Neural progenitor cell (in vitro differentiated cells): ENCODE measurements around the gene RHBDD3. TPM values are rescaled to one million over a fixed set of nuclear protein-coding genes. Genes with fewer than 3 reads are reported as not detected.

Experiments used
- DNase-seq: peaks from one replicate; pipeline ENCODE4 v3.0.0-alpha.2; 2016; ENCODE audit warnings: low spot score
- H2AFZ ChIP-seq: fragments of 200-600 bp; sonication (generic); replicated peaks from 2 replicates; pipeline ENCODE4 v1.6.1; 2016; ENCODE audit warnings: antibody characterized with exemption
- H3F3A ChIP-seq: fragments of 200-600 bp; sonication (generic); 2 replicates; pipeline ENCODE4 v1.6.1; 2016; ENCODE audit warnings: antibody characterized with exemption, low read depth
- H3K27ac ChIP-seq: fragments of 200-600 bp; sonication (generic); 2 replicates; pipeline ENCODE4 v1.5.1; 2016; ENCODE audit warnings: mild to moderate bottlenecking
- H3K27me3 ChIP-seq: fragments of 200-600 bp; sonication (generic); 2 replicates; pipeline ENCODE4 v1.6.1; 2016; ENCODE audit warnings: mild to moderate bottlenecking, moderate library complexity
- H3K36me3 ChIP-seq: fragments of 200-600 bp; sonication (generic); 2 replicates; pipeline ENCODE4 v1.5.1; 2016
- H3K4me1 ChIP-seq: fragments of 200-600 bp; sonication (generic); 2 replicates; pipeline ENCODE4 v1.6.1; 2016; ENCODE audit warnings: mixed run types
- H3K4me2 ChIP-seq: fragments of 200-600 bp; sonication (generic); 2 replicates; pipeline ENCODE4 v1.6.1; 2016
- H3K4me3 ChIP-seq: fragments of 200-600 bp; sonication (generic); 2 replicates; pipeline ENCODE4 v1.5.1; 2016
- H3K79me2 ChIP-seq: fragments of 200-600 bp; sonication (generic); 2 replicates; pipeline ENCODE4 v1.6.1; 2016; ENCODE audit warnings: low read depth
- H3K9ac ChIP-seq: fragments of 200-600 bp; sonication (generic); 2 replicates; pipeline ENCODE4 v1.6.1; 2016
- H3K9me3 ChIP-seq: fragments of 200-600 bp; sonication (generic); 2 replicates; pipeline ENCODE4 v1.5.1; 2016; ENCODE audit warnings: low read depth
- H4K20me1 ChIP-seq: fragments of 200-600 bp; sonication (generic); 2 replicates; pipeline ENCODE4 v1.6.1; 2016; ENCODE audit warnings: low read depth
- H3K27ac Mint-ChIP-seq: 3 replicates; pipeline ENCODE4 v1.8.0; 2021; ENCODE audit warnings: mixed read lengths
- H3K27me3 Mint-ChIP-seq: 2 replicates; pipeline ENCODE4 v1.8.0; 2022; ENCODE audit warnings: low read depth, mild to moderate bottlenecking, inconsistent platforms, moderate library complexity, mixed read lengths; ENCODE audit not compliant: insufficient read depth
- H3K36me3 Mint-ChIP-seq: 3 replicates; pipeline ENCODE4 v1.8.0; 2021; ENCODE audit warnings: mixed read lengths
- H3K4me1 Mint-ChIP-seq: 3 replicates; pipeline ENCODE4 v1.8.0; 2021; ENCODE audit warnings: mixed read lengths
- H3K4me3 Mint-ChIP-seq: 3 replicates; pipeline ENCODE4 v1.8.0; 2021; ENCODE audit warnings: mild to moderate bottlenecking, moderate library complexity, mixed read lengths
- H3K9me3 Mint-ChIP-seq: 3 replicates; pipeline ENCODE4 v1.8.0; 2020; ENCODE audit warnings: mixed read lengths
- EZH2 ChIP-seq: fragments of 200-600 bp; sonication (generic); IDR thresholded peaks from 2 replicates; pipeline ENCODE4 v1.6.1; 2017; ENCODE audit warnings: antibody characterized with exemption, mild to moderate bottlenecking, moderate library complexity
- EZH2phosphoT487 ChIP-seq: fragments of 200-600 bp; sonication (generic); IDR thresholded peaks from 2 replicates; pipeline ENCODE4 v1.6.1; 2017; ENCODE audit warnings: antibody characterized with exemption
- total RNA-seq: library from RNA; depleted of rRNA; stranded (reverse); fragments of >200 nt; gene quantifications from 2 replicates; pipeline ENCODE4 v1.2.3, GENCODE V29; 2015; ENCODE audit warnings: low replicate concordance
- TF ChIP-seq, protein P1 (sequence below): fragments of 200-600 bp; sonication (generic); IDR thresholded peaks from 2 replicates; pipeline ENCODE4 v1.5.1; 2017; ENCODE audit warnings: antibody characterized with exemption, mild to moderate bottlenecking

RHBDD3 gene
- total RNA-seq = 16.3 and 78.8 TPM in 2 replicates

DNA sequence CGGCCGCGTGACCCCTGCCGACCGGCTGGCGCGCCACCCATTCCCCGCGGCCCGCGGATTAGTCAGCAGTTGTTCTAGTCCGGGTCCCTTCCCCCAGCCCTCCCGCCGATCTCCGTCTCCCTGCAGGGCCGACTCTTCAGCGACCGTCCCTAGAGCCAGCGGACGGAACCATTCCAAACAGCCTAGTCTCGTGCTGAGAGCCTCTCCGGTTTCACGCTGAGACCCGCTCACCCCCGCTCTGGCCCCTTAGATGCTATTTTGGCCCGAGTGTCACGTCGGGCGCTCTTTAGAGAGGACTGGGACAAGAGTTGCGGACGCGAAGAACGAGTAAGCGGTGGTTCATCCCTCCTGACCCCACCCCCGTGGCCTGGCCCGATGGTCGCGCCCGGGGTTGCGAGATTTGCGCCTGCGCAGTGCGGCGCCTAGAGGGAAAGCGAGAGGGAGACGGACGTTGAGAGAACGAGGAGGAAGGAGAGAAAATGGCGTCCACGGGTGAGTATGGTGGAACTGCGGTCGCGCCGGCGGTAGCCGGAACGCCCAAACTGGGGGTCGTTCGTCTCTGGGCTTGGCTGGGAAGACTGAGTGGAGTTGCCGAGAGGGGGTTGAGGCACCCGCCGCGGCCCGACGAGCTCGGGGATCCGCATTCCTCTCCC lies at the start of gene RHBDD3, which contains the start of gene EWSR1:
Gene RHBDD3, minus strand, starts transcription at position 124 of the 653 bp plus-strand sequence. CDS start 2,355 bp downstream, outside the sequence.
Gene EWSR1, plus strand, starts transcription at position 411 of the 653 bp plus-strand sequence. Its CDS starts 69 bp downstream, at position 480.
- peaks cover 49% of the 10 kb centered on the region for H3K4me1 Mint-ChIP-seq
- H3K27me3 Mint-ChIP-seq = peaks cover 12% of the 10 kb centered on the region
- peak within 1 kb of the TSS; percentile 95 for H3K4me3 Mint-ChIP-seq
- H3K4me3 ChIP-seq = peak within 1 kb of the TSS; percentile 89
- peak within 1 kb of the TSS; percentile 100 for H3K27ac ChIP-seq
- peaks cover 25% of the 10 kb centered on the region for H3K36me3 Mint-ChIP-seq
- H3K4me1 ChIP-seq = peaks cover 36% of the 10 kb centered on the region
- peak; percentile 97 for DNase-seq
- H3K9me3 ChIP-seq = no peaks in the 10 kb centered on the region
- H3K27ac Mint-ChIP-seq = peak within 1 kb of the TSS; percentile 99
- no peaks in the 10 kb centered on the region for H3K9me3 Mint-ChIP-seq
- peaks cover 12% of the 10 kb centered on the region for H3F3A ChIP-seq
- peak within 1 kb of the TSS; percentile 95 for H3K4me2 ChIP-seq
- TF ChIP-seq EZH2phosphoT487 = no peak
- TF ChIP-seq, protein P1, sequence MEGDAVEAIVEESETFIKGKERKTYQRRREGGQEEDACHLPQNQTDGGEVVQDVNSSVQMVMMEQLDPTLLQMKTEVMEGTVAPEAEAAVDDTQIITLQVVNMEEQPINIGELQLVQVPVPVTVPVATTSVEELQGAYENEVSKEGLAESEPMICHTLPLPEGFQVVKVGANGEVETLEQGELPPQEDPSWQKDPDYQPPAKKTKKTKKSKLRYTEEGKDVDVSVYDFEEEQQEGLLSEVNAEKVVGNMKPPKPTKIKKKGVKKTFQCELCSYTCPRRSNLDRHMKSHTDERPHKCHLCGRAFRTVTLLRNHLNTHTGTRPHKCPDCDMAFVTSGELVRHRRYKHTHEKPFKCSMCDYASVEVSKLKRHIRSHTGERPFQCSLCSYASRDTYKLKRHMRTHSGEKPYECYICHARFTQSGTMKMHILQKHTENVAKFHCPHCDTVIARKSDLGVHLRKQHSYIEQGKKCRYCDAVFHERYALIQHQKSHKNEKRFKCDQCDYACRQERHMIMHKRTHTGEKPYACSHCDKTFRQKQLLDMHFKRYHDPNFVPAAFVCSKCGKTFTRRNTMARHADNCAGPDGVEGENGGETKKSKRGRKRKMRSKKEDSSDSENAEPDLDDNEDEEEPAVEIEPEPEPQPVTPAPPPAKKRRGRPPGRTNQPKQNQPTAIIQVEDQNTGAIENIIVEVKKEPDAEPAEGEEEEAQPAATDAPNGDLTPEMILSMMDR = no peak
- TF ChIP-seq EZH2 = no peak
- H3K27me3 ChIP-seq = no peaks in the 10 kb centered on the region
- peak within 1 kb of the TSS; percentile 100 for H3K9ac ChIP-seq
- peaks cover 7% of the 10 kb centered on the region for H3K36me3 ChIP-seq
- H2AFZ ChIP-seq = peak within 1 kb of the TSS; percentile 100
- H3K79me2 ChIP-seq = peaks cover 71% of the 10 kb centered on the region
- H4K20me1 ChIP-seq = peaks cover 45% of the 10 kb centered on the region

DNA sequence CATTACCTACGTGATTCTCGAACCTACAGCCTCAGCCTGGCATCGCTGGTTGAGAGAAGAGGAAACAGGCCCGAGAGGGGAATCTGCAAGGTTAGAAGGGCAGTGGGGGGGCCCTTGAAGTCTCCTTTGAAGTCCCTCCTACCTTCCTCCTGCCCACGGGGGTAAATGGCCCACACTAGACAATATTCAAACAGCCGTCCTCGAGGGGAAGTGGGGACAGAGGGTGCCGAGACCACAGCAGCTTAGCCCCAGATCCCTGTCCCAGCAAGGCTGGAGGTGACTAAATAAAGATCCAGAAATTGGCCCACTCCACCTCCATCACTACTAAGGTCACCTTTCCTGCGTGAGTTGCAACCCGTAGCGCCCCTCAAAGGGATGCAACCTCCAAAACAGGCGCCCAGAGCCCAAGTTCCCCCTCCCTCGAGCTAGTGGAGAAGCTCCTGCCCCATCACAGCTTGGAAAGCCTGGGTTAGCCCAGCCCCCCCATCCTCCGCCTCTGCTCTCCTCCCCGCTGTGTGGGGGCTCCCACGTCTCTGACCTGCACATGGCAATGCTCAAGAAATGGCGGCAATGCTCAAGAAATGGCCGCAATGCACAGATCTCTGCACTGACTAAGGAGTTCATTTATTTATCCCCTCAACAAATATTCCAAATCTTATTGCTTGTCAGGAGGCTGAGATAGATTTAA lies 48.5 kb upstream of the RHBDD3 start:
- TF ChIP-seq EZH2 (no peak), EZH2phosphoT487 (no peak)
- TF ChIP-seq, protein P1 = no peak
- H3K4me1 ChIP-seq = peaks cover 11% of the 10 kb centered on the region
- no peak overlapping the region for H3K27ac ChIP-seq
- H3K4me3 ChIP-seq = peak overlapping the region; percentile 50
- no peaks in the 10 kb centered on the region for H3K9me3 ChIP-seq
- Mint-ChIP-seq H3K27me3 (peaks cover 33% of the 10 kb centered on the region), H3K27ac (no peak overlapping the region), H3K36me3 (no peaks in the 10 kb centered on the region), H3K4me1 (peaks cover 25% of the 10 kb centered on the region), H3K4me3 (peak overlapping the region; percentile 78), H3K9me3 (peaks cover 3% of the 10 kb centered on the region)
- peaks cover 29% of the 10 kb centered on the region for H4K20me1 ChIP-seq
- H3K9ac ChIP-seq = no peak overlapping the region
- peaks cover 22% of the 10 kb centered on the region for H3F3A ChIP-seq
- H3K36me3 ChIP-seq = no peaks in the 10 kb centered on the region
- H3K4me2 ChIP-seq = peak overlapping the region; percentile 83
- no peaks in the 10 kb centered on the region for H3K79me2 ChIP-seq
- H3K27me3 ChIP-seq = peaks cover 62% of the 10 kb centered on the region
- no peak overlapping the region for H2AFZ ChIP-seq
- DNase-seq = no peak

- no peak within 1 kb of the TSS for H3K27ac Mint-ChIP-seq
- Histone ChIP-seq H3K4me2 (peak within 1 kb of the TSS; percentile 83), H3K9me3 (no peaks in the 10 kb centered on the region), H4K20me1 (peaks cover 31% of the 10 kb centered on the region), H3K4me1 (peaks cover 11% of the 10 kb centered on the region), H3K79me2 (no peaks in the 10 kb centered on the region), H3K27ac (no peak within 1 kb of the TSS), H3K9ac (no peak within 1 kb of the TSS), H3K36me3 (no peaks in the 10 kb centered on the region), H3K4me3 (peak within 1 kb of the TSS; percentile 50), H3K27me3 (peaks cover 62% of the 10 kb centered on the region), H3F3A (peaks cover 22% of the 10 kb centered on the region), H2AFZ (peak within 1 kb of the TSS; percentile 79)
- peaks cover 3% of the 10 kb centered on the region for H3K9me3 Mint-ChIP-seq
- H3K27me3 Mint-ChIP-seq = peaks cover 36% of the 10 kb centered on the region
- H3K4me1 Mint-ChIP-seq = peaks cover 30% of the 10 kb centered on the region
- H3K36me3 Mint-ChIP-seq = no peaks in the 10 kb centered on the region
- peak; percentile 73 for TF ChIP-seq EZH2
- peak; percentile 78 for TF ChIP-seq EZH2phosphoT487
- TF ChIP-seq, protein P1 = no peak
- H3K4me3 Mint-ChIP-seq = peak within 1 kb of the TSS; percentile 78
- DNase-seq = peak; percentile 69
Observed at GRCh38 chr22:29315286-29316140, 47.7 kb upstream of the RHBDD3 start, which contains the start of gene RASL10A. Gene RASL10A (minus strand): TSS chr22:29315697. CDS start chr22:29315246, 451 bp downstream.
